ENCODE results near the gene PCOLCE2.

- TF ChIP-seq, protein P1, sequence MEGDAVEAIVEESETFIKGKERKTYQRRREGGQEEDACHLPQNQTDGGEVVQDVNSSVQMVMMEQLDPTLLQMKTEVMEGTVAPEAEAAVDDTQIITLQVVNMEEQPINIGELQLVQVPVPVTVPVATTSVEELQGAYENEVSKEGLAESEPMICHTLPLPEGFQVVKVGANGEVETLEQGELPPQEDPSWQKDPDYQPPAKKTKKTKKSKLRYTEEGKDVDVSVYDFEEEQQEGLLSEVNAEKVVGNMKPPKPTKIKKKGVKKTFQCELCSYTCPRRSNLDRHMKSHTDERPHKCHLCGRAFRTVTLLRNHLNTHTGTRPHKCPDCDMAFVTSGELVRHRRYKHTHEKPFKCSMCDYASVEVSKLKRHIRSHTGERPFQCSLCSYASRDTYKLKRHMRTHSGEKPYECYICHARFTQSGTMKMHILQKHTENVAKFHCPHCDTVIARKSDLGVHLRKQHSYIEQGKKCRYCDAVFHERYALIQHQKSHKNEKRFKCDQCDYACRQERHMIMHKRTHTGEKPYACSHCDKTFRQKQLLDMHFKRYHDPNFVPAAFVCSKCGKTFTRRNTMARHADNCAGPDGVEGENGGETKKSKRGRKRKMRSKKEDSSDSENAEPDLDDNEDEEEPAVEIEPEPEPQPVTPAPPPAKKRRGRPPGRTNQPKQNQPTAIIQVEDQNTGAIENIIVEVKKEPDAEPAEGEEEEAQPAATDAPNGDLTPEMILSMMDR (conservative IDR thresholded peaks at IDR 0.05): no peak
- TF ChIP-seq ZFX (IDR thresholded peaks at IDR 0.05): no peak
Observed at GRCh38 chr3:142796823-142797222, 92.1 kb downstream of the PCOLCE2 start.
